ENCODE measurements around the gene SYT17. TPM values are rescaled to one million over a fixed set of nuclear protein-coding genes. Genes with fewer than 3 reads are reported as not detected.

Gene SYT17
- total and polyA plus RNA-seq, 8 donors = 2.9 to 37.1 (median 10.7) TPM

DNA sequence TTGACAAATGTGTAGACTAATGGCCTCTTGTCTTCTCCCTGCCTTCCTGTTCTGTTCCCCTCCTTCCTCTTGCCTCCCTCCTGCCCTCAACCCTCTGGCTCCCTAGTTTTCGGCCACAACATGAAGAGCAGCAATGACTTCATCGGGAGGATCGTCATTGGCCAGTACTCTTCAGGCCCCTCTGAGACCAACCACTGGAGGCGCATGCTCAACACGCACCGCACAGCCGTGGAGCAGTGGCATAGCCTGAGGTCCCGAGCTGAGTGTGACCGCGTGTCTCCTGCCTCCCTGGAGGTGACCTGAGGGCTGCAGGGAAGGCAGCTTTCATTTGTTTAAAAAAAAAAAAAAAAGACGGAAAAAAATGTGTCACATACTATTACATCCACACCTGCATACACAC, 98.7 kb downstream of the SYT17 start:
- intact Hi-C loops (cut with DNase I; ENCODE audit: low total_unique reads) = no loop called here

DNA sequence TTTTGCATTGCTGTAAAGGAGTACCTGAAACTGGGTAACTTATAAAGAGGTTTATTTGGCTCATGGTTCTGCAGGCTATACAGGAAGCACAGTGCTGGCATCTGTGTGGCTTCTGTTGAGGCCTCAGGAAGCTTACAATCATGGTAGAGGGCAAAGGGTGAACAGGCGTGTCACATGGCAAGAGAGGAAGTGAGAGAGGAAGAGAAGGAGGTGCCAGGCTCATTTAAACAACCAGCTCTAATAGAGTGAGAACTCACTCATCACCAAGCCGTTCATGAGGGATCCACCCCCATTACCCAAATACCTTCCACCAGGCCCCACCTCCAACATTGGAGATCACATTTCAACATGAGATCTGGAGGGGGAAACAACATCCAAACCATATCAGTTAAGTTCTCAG, 101.1 kb downstream of the SYT17 start:
- no peak overlapping the region for H3K4me3 ChIP-seq
- no peaks in the 10 kb centered on the region for H3K4me1 ChIP-seq
- no peak for DNase-seq
- H3K9me3 ChIP-seq = peaks cover 0 to 8% (median 0%) of the 10 kb centered on the region in 4 donors
- TF ChIP-seq EP300 (IDR thresholded peaks at IDR 0.05) (no peak), POLR2AphosphoS5 (IDR thresholded peaks at IDR 0.05) (no peak), POLR2A (IDR thresholded peaks at IDR 0.05) (no peak)
- TF ChIP-seq, protein P1, sequence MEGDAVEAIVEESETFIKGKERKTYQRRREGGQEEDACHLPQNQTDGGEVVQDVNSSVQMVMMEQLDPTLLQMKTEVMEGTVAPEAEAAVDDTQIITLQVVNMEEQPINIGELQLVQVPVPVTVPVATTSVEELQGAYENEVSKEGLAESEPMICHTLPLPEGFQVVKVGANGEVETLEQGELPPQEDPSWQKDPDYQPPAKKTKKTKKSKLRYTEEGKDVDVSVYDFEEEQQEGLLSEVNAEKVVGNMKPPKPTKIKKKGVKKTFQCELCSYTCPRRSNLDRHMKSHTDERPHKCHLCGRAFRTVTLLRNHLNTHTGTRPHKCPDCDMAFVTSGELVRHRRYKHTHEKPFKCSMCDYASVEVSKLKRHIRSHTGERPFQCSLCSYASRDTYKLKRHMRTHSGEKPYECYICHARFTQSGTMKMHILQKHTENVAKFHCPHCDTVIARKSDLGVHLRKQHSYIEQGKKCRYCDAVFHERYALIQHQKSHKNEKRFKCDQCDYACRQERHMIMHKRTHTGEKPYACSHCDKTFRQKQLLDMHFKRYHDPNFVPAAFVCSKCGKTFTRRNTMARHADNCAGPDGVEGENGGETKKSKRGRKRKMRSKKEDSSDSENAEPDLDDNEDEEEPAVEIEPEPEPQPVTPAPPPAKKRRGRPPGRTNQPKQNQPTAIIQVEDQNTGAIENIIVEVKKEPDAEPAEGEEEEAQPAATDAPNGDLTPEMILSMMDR (IDR thresholded peaks at IDR 0.05) = no peak
- no peak overlapping the region for H3K27ac ChIP-seq
- peaks cover 0 to 17% (median 4%) of the 10 kb centered on the region in 4 donors for H3K36me3 ChIP-seq
- H3K27me3 ChIP-seq = no peaks in the 10 kb centered on the region
- WGBS, 5 donors = 60 to 76% (median 71%) methylated on average over 2 of the region's 2 CpGs
- intact Hi-C loops (cut with DNase I; ENCODE audit: low total_unique reads) = no loop called here

More for the DNA sequence above, 98.7 kb downstream of the SYT17 start:
- no peak overlapping the region for H3K27ac ChIP-seq
- DNase-seq = no peak
- 92 to 98% (median 94%) methylated on average over 11 of the region's 11 CpGs for WGBS, 5 donors
- no peak overlapping the region for H3K4me3 ChIP-seq
- H3K9me3 ChIP-seq = peaks cover 0 to 8% (median 0%) of the 10 kb centered on the region in 4 donors
- TF ChIP-seq, protein P1 (IDR thresholded peaks at IDR 0.05) = no peak
- no peak for TF ChIP-seq EP300 (IDR thresholded peaks at IDR 0.05)
- TF ChIP-seq POLR2A (IDR thresholded peaks at IDR 0.05) = no peak
- no peak for TF ChIP-seq POLR2AphosphoS5 (IDR thresholded peaks at IDR 0.05)
- H3K4me1 ChIP-seq = no peaks in the 10 kb centered on the region
- H3K27me3 ChIP-seq = no peaks in the 10 kb centered on the region
- H3K36me3 ChIP-seq = peaks cover 0 to 20% (median 4%) of the 10 kb centered on the region in 4 donors

DNA sequence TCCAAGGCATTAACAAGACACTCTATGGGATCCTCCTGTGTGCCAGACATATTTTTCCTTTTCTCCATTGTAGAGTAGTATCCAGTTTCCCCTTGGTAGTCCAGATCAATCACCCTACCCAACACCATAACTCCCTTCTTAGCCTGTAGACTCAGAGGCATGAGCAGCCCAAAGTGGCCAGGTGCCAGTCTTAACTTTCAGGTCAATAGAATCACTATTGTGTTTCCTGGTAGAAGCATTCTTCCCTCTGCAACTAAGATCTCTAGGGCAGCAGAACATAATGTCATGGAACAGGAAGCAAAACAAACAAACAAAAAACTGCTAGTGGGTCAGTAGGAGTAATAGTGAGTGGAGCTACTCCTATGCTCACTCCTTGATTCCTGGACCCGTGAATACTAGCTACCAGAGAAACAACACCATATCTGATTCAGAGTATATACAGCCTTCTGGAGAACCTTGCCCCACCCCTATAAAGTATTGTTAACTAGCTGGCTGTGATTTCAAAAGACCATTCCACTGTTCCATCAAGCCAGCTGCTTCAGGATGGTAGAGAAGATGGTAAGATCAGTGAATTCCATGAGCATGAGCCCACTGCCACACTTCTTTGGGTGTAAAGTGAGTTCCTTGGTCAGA, 106.2 kb downstream of the SYT17 start:
- TF ChIP-seq POLR2A (IDR thresholded peaks at IDR 0.05) (no peak), POLR2AphosphoS5 (IDR thresholded peaks at IDR 0.05) (peak in 1 of 3 donors; percentile 26)
- no peak overlapping the region for H3K4me3 ChIP-seq
- no peaks in the 10 kb centered on the region for H3K9me3 ChIP-seq
- no peaks in the 10 kb centered on the region for H3K4me1 ChIP-seq
- H3K27ac ChIP-seq = no peak overlapping the region
- WGBS, 5 donors = 38 to 64% (median 52%) methylated on average over 1 of the region's 1 CpG
- intact Hi-C loops (cut with DNase I; ENCODE audit: low total_unique reads) = no loop called here
- H3K27me3 ChIP-seq = no peaks in the 10 kb centered on the region
- peak; percentile 10 to 58 for DNase-seq
- H3K36me3 ChIP-seq = no peaks in the 10 kb centered on the region

DNA sequence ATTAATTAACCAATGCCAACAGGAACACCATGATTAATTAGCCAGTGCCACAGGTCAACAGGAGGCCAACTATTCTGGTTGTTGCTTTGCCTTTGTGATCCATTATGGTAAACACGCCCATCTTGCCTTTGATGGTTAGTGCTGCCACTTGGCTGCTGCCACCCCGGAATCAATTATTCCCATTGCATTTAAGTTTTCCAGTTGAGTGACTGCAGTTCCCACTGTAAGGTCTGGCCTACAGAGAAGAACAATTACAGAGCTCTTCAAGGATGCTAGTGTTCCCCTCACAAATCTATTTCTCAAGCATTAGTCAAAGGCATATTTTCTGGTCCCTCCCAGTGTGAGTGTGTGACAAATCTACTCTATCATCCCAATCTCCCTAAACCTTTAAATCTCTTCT, 110.4 kb downstream of the SYT17 start:
- no peaks in the 10 kb centered on the region for H3K36me3 ChIP-seq
- intact Hi-C loops (cut with DNase I; ENCODE audit: low total_unique reads) = no loop called here
- H3K4me3 ChIP-seq = no peak overlapping the region
- TF ChIP-seq POLR2AphosphoS5 (IDR thresholded peaks at IDR 0.05) (no peak), POLR2A (IDR thresholded peaks at IDR 0.05) (no peak), EP300 (IDR thresholded peaks at IDR 0.05) (no peak)
- TF ChIP-seq, protein P1 (IDR thresholded peaks at IDR 0.05) = no peak
- H3K27me3 ChIP-seq = no peaks in the 10 kb centered on the region
- H3K27ac ChIP-seq = no peak overlapping the region
- DNase-seq = no peak
- 90 to 96% (median 94%) methylated on average over 2 of the region's 2 CpGs for WGBS, 5 donors
- H3K9me3 ChIP-seq = no peaks in the 10 kb centered on the region
- H3K4me1 ChIP-seq = no peaks in the 10 kb centered on the region

DNA sequence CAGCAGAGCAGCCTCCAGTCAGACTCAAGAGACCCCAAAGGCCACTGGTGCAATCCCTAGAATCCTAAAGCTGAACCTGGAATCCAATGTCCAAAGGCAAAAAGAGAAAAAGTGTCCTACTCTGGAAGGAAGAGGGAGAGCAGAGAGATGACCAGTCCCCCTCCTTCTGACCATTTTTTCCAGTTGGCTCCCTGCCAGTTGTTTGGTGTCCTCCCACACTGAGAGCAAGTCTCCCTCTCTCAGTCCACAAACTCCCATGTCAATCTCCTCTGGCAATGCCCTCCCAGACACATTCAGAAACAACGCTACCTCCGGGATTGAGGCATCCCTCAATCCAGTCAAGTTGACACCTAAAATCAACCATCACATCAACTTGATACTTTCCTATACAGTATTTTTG, 113.2 kb downstream of the SYT17 start:
- intact Hi-C loops (cut with DNase I; ENCODE audit: low total_unique reads) = no loop called here
- TF ChIP-seq POLR2A (IDR thresholded peaks at IDR 0.05) = no peak
- TF ChIP-seq, protein P1 (IDR thresholded peaks at IDR 0.05) = no peak
- TF ChIP-seq POLR2AphosphoS5 (IDR thresholded peaks at IDR 0.05) = no peak
- no peak for TF ChIP-seq EP300 (IDR thresholded peaks at IDR 0.05)
- Histone ChIP-seq H3K4me3 (no peak overlapping the region), H3K9me3 (no peaks in the 10 kb centered on the region), H3K27me3 (no peaks in the 10 kb centered on the region), H3K36me3 (no peaks in the 10 kb centered on the region), H3K27ac (no peak overlapping the region), H3K4me1 (peaks cover 0 to 16% (median 0%) of the 10 kb centered on the region in 4 donors)
- peak in 1 of 2 donors; percentile 18 for DNase-seq
- 65 to 92% (median 88%) methylated on average over 2 of the region's 2 CpGs for WGBS, 5 donors
